Pancreas (tissue), 10 donors: ENCODE results near the gene PALLD. TPM values are rescaled to one million over a fixed set of nuclear protein-coding genes. Genes with fewer than 3 reads are reported as not detected.

Experiments used
- ATAC-seq, 4 donors: fragments of 200-7000 bp; cut with Tn5 transposase; one replicate each; pipeline versions ENCODE4 v1.8.0 to v1.9.1; 2020; ENCODE audit warnings: mild to moderate bottlenecking in 4 of 4, moderate library complexity in 4 of 4
- DNase-seq, 6 donors: peaks; one replicate each; pipeline ENCODE4 v3.0.0-alpha.2; 2020
- FAIRE-seq: peaks from 2 replicates; lab custom pipeline; 2012; peaks lifted over from hg19 to GRCh38; lab: Jason Lieb, UNC
- H3K27ac ChIP-seq, 4 donors: fragments of 200-600 bp; sonication (generic); 1 replicate in 3 of 4; 2 replicates in 1 of 4; pipeline versions ENCODE4 v1.5.0 to v1.8.0; 2020
- H3K27me3 ChIP-seq, 4 donors: fragments of 200-600 bp; one replicate each; pipeline ENCODE4 v1.8.0; 2021
- H3K36me3 ChIP-seq, 3 donors: fragments of 200-600 bp; sonication (generic) in 1 of 3; one replicate each; pipeline versions ENCODE4 v1.5.0 to v1.8.0; 2020 to 2021
- H3K4me1 ChIP-seq, 3 donors: fragments of 200-600 bp; one replicate each; pipeline ENCODE4 v1.8.0; 2021
- H3K4me3 ChIP-seq, 4 donors: fragments of 200-600 bp; sonication (generic) in 2 of 4; one replicate each; pipeline versions ENCODE4 v1.5.0 to v1.8.0; 2020 to 2021
- H3K9me3 ChIP-seq, 4 donors: fragments of 200-600 bp; one replicate each; pipeline ENCODE4 v1.8.0; 2021
- CTCF ChIP-seq, 4 donors: fragments of 200-600 bp; sonication (generic) in 3 of 4; IDR thresholded peaks; one replicate each; pipeline versions ENCODE4 v1.5.0 to v1.8.0; 2021; ENCODE audit warnings: antibody characterized with exemption in 4 of 4
- WGBS, 2 donors: extraction: QIAGEN DNeasy Blood & Tissue Kit; methylation state at CpG; one replicate each; pipeline ENCODE4 v1.1.7; 2013; 5-methylcytosine and 5-hydroxymethylcytosine counted together
- intact Hi-C, 3 donors: fragments of 100-400 bp; cut with DNase I; formaldehyde crosslinking; loops; one replicate each; pipeline versions ENCODE4 v1.11.1 to v1.14.2; 2022
- polyA plus RNA-seq, 2 donors: library from polyadenylated mRNA; stranded (reverse); fragments of 200-250 nt; gene quantifications; one replicate each; pipeline ENCODE4 v1.2.3, GENCODE V29; 2013
- total RNA-seq, 6 donors: library from RNA; stranded (reverse); fragmentation: NEBNext Ultra II Directional in 4 of 6; extraction: Animal tissue kit (Norgen Biotek cat#: 25700) in 4 of 6; gene quantifications; one replicate each; pipeline versions ENCODE4 v1.2.1 to v1.2.4, GENCODE V29; 2021 to 2023
- donor health status: healthy with polysubstance abuse.
- donor health status: DM: no; HTN: no; CAD: no; lungs with moderate emphysema.
- donor health status: DM: no; HTN: no; CAD: no.
- donor health status: control.
- donor health status: control.
- donor health status: Bipolar disorder and iron deficiency.
- donor health status: DM: yes; HTN: yes; CAD: no.
- donor health status: DM: no; HTN: no; CAD: no.
- donor health status: DM: no; HTN: no; CAD: no.
- donor health status: DM: yes; HTN: yes; CAD: no.

PALLD gene
- total and polyA plus RNA-seq, 8 donors = 4.4 to 44.2 (median 14.1) TPM

GRCh38 chr4:168907119-168907698, 410.4 kb downstream of the PALLD start:
- H3K9me3 ChIP-seq = no peaks in the 10 kb centered on the region
- no peak for FAIRE-seq
- H3K4me3 ChIP-seq = no peak overlapping the region
- TF ChIP-seq CTCF (IDR thresholded peaks at IDR 0.05) = no peak
- H3K36me3 ChIP-seq = no peaks in the 10 kb centered on the region
- H3K27ac ChIP-seq = no peak overlapping the region
- DNase-seq = no peak
- no peaks in the 10 kb centered on the region for H3K4me1 ChIP-seq
- WGBS, 2 donors = 91 to 92% methylated on average over 2 of the region's 2 CpGs
- H3K27me3 ChIP-seq = no peaks in the 10 kb centered on the region
- intact Hi-C loops = no loop called here
- ATAC-seq = no peak

GRCh38 chr4:168908093-168908492, 411.2 kb downstream of the PALLD start:
- Histone ChIP-seq H3K4me3 (no peak overlapping the region), H3K27ac (no peak overlapping the region), H3K9me3 (no peaks in the 10 kb centered on the region), H3K4me1 (no peaks in the 10 kb centered on the region), H3K36me3 (no peaks in the 10 kb centered on the region), H3K27me3 (no peaks in the 10 kb centered on the region)
- 85 to 92% methylated on average over 1 of the region's 1 CpG for WGBS, 2 donors
- DNase-seq (no peak), ATAC-seq (no peak), FAIRE-seq (peak; percentile 80)
- TF ChIP-seq CTCF (IDR thresholded peaks at IDR 0.05) = no peak
- intact Hi-C loops = no loop called here

DNA sequence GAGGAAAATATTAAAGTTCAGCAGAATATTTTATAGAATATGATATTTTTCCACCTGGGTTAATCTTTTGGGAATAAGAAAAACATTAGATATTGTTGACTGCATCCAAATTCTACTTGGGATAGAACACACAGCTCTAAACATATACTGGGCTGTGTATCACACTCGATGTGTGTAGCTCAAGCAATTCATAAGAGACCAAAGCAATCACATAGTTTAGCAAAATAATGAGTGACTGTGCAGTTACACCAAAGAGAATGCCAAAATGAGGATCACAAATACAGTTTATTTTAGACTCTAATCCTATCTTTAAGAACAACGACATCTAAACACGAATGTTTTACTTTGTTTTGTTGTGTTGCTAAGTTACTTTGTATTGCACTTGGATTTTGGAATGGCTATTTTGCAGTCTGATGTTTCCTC, 412.0 kb downstream of the PALLD start:
- Histone ChIP-seq H3K9me3 (no peaks in the 10 kb centered on the region), H3K4me3 (no peak overlapping the region), H3K36me3 (no peaks in the 10 kb centered on the region), H3K27ac (no peak overlapping the region), H3K27me3 (no peaks in the 10 kb centered on the region), H3K4me1 (no peaks in the 10 kb centered on the region)
- ATAC-seq (no peak), FAIRE-seq (peak; percentile 34), DNase-seq (no peak)
- WGBS, 2 donors = 53 to 55% methylated on average over 3 of the region's 3 CpGs
- no peak for TF ChIP-seq CTCF (IDR thresholded peaks at IDR 0.05)
- intact Hi-C loops = no loop called here

GRCh38 chr4:168914095-168914494, 417.2 kb downstream of the PALLD start:
- intact Hi-C loops = loop anchor here in 1 of 3 donors (10.0 kb wide), 2 partner anchors 199 to 729 kb away; no protein-coding TSS in a partner anchor

More at GRCh38 chr4:168914095-168914494, 417.2 kb downstream of the PALLD start:
- no peak for DNase-seq
- no peak for FAIRE-seq
- H3K4me1 ChIP-seq = no peaks in the 10 kb centered on the region
- peaks cover 0 to 4% (median 0%) of the 10 kb centered on the region in 3 donors for H3K36me3 ChIP-seq
- no peaks in the 10 kb centered on the region for H3K27me3 ChIP-seq
- no peak for ATAC-seq
- H3K4me3 ChIP-seq = no peak overlapping the region
- no peak for TF ChIP-seq CTCF (IDR thresholded peaks at IDR 0.05)
- 93 to 94% methylated on average over 2 of the region's 2 CpGs for WGBS, 2 donors
- no peak overlapping the region for H3K27ac ChIP-seq
- H3K9me3 ChIP-seq = no peaks in the 10 kb centered on the region
